Liver (tissue), 9 donors: ENCODE data around the gene HNRNPUL1. TPM values are rescaled to one million over a fixed set of nuclear protein-coding genes. Genes with fewer than 3 reads are reported as not detected.

Experiments
- DNase-seq: peaks from one replicate; pipeline ENCODE4 v3.0.0-alpha.2; 2017; ENCODE audit warnings: low spot score
- H3K27ac ChIP-seq, 2 donors: one replicate each; pipeline ENCODE4 v1.7.0; 2013; ENCODE audit warnings: inconsistent platforms in 2 of 2, low read length in 2 of 2, control low read depth in 1 of 2, low read depth in 1 of 2, mild to moderate bottlenecking in 1 of 2
- H3K27me3 ChIP-seq, 4 donors: one replicate each; pipeline versions ENCODE4 v1.6.1 to v1.7.0; 2013; ENCODE audit warnings: low read length in 3 of 4, inconsistent platforms in 1 of 4, mild to moderate bottlenecking in 1 of 4, moderate library complexity in 1 of 4; ENCODE audit not compliant: control insufficient read depth in 4 of 4, insufficient read depth in 4 of 4
- H3K36me3 ChIP-seq, 4 donors: one replicate each; pipeline versions ENCODE4 v1.6.1 to v1.7.0; 2013; ENCODE audit warnings: low read length in 3 of 4, mild to moderate bottlenecking in 3 of 4, low read depth in 1 of 4, moderate library complexity in 1 of 4; ENCODE audit not compliant: control insufficient read depth in 4 of 4, insufficient read depth in 3 of 4
- H3K4me1 ChIP-seq, 4 donors: one replicate each; pipeline versions ENCODE4 v1.6.1 to v1.7.0; 2013; ENCODE audit warnings: low read length in 3 of 4, mild to moderate bottlenecking in 3 of 4, moderate library complexity in 1 of 4; ENCODE audit not compliant: control insufficient read depth in 4 of 4, insufficient read depth in 4 of 4
- H3K4me3 ChIP-seq, 3 donors: one replicate each; pipeline versions ENCODE4 v1.6.1 to v1.7.0; 2013; ENCODE audit warnings: low read length in 3 of 3, control low read depth in 1 of 3, low read depth in 1 of 3, mild to moderate bottlenecking in 1 of 3
- H3K9ac ChIP-seq, 2 donors: one replicate each; pipeline ENCODE4 v1.7.0; 2013; ENCODE audit warnings: low read length in 2 of 2, mild to moderate bottlenecking in 2 of 2, moderate library complexity in 2 of 2, control low read depth in 1 of 2, low read depth in 1 of 2
- H3K9me3 ChIP-seq, 4 donors: one replicate each; pipeline versions ENCODE4 v1.6.1 to v1.7.0; 2013; ENCODE audit warnings: low read length in 3 of 4; ENCODE audit not compliant: control insufficient read depth in 4 of 4
- GABPA ChIP-seq, 2 donors: IDR thresholded peaks in 1 of 2; conservative IDR thresholded peaks in 1 of 2; 2 replicates each; pipeline ENCODE4 v1.6.1; 2016; ENCODE audit warnings: antibody characterized with exemption in 2 of 2, mild to moderate bottlenecking in 1 of 2, moderate library complexity in 1 of 2
- MAX ChIP-seq: IDR thresholded peaks from 2 replicates; pipeline ENCODE4 v1.6.1; 2016; ENCODE audit warnings: antibody characterized with exemption
- NR2F2 ChIP-seq: IDR thresholded peaks from 2 replicates; pipeline ENCODE4 v1.6.1; 2016; ENCODE audit warnings: antibody characterized with exemption
- RAD21 ChIP-seq, 2 donors: IDR thresholded peaks; 2 replicates each; pipeline ENCODE4 v1.6.1; 2016; ENCODE audit warnings: antibody characterized with exemption in 2 of 2, mild to moderate bottlenecking in 2 of 2
- REST ChIP-seq: IDR thresholded peaks from 2 replicates; pipeline ENCODE4 v1.6.1; 2016; ENCODE audit warnings: antibody characterized with exemption, mild to moderate bottlenecking
- SP1 ChIP-seq: IDR thresholded peaks from 2 replicates; pipeline ENCODE4 v1.6.1; 2018; ENCODE audit warnings: antibody characterized with exemption, mild to moderate bottlenecking
- TAF1 ChIP-seq: conservative IDR thresholded peaks from 2 replicates; pipeline ENCODE4 v1.6.1; 2016; ENCODE audit warnings: antibody characterized with exemption, mild to moderate bottlenecking
- WGBS: extraction: QIAGEN DNeasy Blood & Tissue Kit; methylation state at CpG from one replicate; pipeline ENCODE4 v1.1.7; 2013; 5-methylcytosine and 5-hydroxymethylcytosine counted together
- polyA plus RNA-seq, 2 donors: library from polyadenylated mRNA; stranded (reverse) in 1 of 2; unstranded in 1 of 2; fragments of 200-250 nt in 1 of 2; fragments of >200 nt in 1 of 2; fragmentation: Nextera tagmentation in 1 of 2; extraction: Ambion mirVana in 1 of 2; gene quantifications; one replicate each; pipeline versions ENCODE4 v1.2.1 to v1.2.3, GENCODE V29; 2013 to 2015
- total RNA-seq, 2 donors: library from RNA; depleted of rRNA; stranded (reverse); fragments of >200 nt; gene quantifications; one replicate each; pipeline ENCODE4 v1.2.3, GENCODE V29; 2014
- TF ChIP-seq, protein P1 (sequence below): IDR thresholded peaks from 2 replicates; pipeline ENCODE4 v1.6.1; 2016; ENCODE audit warnings: antibody characterized with exemption
- TF ChIP-seq, protein P2 (sequence below): fragments of 150-350 bp; IDR thresholded peaks from 2 replicates; pipeline ENCODE4 v1.5.1; 2017; ENCODE audit warnings: improper control_type of control experiment, low read depth, low read length; ENCODE audit not compliant: missing input control
- donor health status: healthy.
- donor health status: healthy.
- donor health status: healthy.
- donor health status: healthy.
- donor health status: healthy.

Gene HNRNPUL1
- total and polyA plus RNA-seq, 4 donors, result 34.9 to 80.2 (median 45.7) TPM

DNA sequence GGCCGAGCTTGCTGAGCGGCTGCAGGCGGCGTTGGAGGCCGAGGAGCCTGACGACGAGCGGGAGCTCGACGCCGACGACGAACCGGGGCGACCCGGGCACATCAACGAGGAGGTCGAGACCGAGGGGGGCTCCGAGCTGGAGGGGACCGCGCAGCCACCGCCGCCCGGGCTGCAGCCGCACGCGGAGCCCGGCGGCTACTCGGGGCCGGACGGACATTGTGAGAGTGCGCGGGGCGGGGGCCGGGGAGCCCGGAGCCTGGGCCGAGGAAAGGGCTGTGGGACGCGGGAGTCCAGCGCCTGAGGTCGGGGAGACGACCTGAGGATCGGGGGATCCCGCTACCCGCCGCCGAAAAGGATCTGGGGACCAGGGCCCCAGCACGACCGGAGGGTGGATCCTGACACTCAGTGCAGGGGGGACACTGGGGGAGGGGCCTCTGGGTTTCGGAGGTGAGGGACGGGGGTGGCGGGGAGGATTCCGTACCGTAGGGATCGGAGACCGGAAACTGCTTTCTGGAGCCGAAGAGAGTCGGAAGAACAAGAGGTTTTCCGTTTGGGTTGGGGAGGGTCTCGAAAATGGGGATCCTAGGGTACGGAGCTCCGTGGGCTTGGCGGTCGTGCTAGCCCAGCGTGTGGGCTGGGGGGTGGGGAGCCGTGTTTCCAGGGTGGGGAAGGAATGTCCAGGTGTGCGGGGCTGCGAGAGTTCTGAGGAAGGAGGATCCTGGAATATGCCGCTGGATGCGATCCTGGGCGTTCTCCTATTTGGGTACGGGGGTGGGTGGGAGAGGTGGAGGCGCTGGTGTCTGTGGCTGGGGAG lies 616 bp downstream of the HNRNPUL1 start (continued):
- no peak for TF ChIP-seq NR2F2

DNA sequence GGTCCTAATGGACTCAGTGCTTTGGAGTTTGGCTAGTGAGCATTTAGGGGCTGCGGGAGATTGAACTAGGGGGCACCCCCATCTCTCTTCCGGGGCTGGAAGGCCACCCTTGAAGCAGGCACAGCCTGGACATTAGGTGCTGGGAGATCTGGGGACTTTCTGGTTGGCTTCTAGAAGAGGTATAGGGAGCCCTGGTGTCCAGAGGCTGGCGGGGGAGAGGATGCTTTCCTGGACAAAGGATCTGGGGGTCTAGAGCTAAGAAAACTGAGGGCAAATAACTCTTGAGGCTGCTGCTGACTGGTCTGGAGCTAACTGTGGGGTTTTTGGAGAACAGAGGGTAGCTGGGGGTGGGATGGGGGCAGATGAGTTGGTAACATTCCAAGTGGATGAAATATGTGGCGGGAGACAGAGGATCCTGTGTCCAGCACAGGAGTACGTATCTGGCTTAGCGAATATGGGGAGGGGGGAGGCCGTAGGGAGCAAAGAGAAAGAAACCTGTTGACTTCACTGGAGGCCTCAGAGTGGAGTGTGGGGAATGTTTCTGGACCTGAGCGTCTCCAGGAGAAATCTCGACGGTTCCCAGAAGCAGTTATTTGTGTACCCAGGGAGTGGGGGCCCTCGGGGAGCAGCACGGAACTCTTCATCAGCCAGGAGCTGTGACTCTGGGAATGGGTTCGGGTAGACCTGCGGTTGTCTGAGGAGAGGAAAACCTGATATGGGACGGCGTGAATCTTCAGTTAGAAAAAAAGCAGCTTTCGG lies 1.4 kb downstream of the HNRNPUL1 start:
- WGBS, result 3% methylated on average over 17 of the region's 17 CpGs

DNA sequence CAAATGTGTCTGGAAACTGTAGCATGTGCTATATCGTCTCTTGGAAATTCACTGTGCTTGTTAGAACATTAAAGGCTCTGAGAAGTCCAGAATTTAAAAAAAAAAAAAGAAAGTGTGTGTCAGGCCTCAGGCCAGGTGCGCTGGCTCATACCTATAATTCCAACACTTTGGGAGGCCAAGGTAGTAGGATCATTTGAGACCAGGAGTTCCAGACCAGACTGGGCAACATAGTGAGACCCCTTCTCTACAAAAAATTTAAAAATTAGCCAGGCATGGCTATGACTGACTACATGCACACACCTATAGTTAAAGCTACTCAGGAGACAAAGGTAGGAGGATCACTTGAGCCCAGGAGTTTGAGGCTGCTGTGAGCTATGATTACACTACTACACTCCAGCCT lies 4.9 kb downstream of the HNRNPUL1 start:
- TF ChIP-seq MAX (no peak), NR2F2 (no peak), REST (no peak), TAF1 (no peak)
- WGBS, result 96% methylated on average over 2 of the region's 2 CpGs

More for the DNA sequence above, 1.4 kb downstream of the HNRNPUL1 start:
- TF ChIP-seq NR2F2, result peak; percentile 32
- TF ChIP-seq RAD21 (IDR thresholded peaks at IDR 0.05), result no peak
- TF ChIP-seq SP1, result no peak
- TF ChIP-seq, protein P1, sequence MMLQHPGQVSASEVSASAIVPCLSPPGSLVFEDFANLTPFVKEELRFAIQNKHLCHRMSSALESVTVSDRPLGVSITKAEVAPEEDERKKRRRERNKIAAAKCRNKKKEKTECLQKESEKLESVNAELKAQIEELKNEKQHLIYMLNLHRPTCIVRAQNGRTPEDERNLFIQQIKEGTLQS, result no peak
- Histone ChIP-seq H3K27ac (peak overlapping the region; percentile 97 to 100), H3K9me3 (no peaks in the 10 kb centered on the region), H3K4me1 (peaks cover 4 to 29% (median 14%) of the 10 kb centered on the region in 4 donors), H3K36me3 (peaks cover 6 to 19% (median 16%) of the 10 kb centered on the region in 4 donors), H3K9ac (peak overlapping the region; percentile 77 to 93), H3K27me3 (no peaks in the 10 kb centered on the region), H3K4me3 (peak overlapping the region; percentile 68 to 93 (median 84))
- DNase-seq, result peak; percentile 45

DNA sequence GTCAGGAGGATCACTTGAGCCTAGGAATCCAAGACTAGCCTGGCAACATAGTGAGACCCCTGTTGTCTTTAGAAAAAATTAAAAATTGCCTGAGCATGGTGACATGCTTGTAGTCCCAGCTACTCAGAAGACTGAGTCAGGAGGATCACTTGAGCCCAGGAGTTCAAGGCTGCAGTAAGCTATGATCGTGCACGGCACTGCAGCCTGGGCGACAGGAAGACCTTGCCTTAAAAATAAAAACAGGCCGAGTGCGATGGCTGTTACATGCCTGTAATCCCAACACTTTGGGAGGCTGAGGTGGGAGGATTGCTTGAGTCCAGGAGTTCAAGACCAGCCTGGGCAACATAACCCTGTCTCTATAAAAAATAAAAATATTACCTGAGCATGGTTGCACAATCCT lies 5.4 kb downstream of the HNRNPUL1 start:
- Histone ChIP-seq H3K27me3 (no peaks in the 10 kb centered on the region), H3K9ac (no peak overlapping the region), H3K36me3 (peaks cover 24 to 59% (median 55%) of the 10 kb centered on the region in 4 donors), H3K4me3 (no peak overlapping the region), H3K27ac (no peak overlapping the region), H3K9me3 (no peaks in the 10 kb centered on the region), H3K4me1 (peaks cover 0 to 21% (median 10%) of the 10 kb centered on the region in 4 donors)
- DNase-seq, result no peak
- WGBS, result 97% methylated on average over 5 of the region's 5 CpGs
- TF ChIP-seq, protein P2, sequence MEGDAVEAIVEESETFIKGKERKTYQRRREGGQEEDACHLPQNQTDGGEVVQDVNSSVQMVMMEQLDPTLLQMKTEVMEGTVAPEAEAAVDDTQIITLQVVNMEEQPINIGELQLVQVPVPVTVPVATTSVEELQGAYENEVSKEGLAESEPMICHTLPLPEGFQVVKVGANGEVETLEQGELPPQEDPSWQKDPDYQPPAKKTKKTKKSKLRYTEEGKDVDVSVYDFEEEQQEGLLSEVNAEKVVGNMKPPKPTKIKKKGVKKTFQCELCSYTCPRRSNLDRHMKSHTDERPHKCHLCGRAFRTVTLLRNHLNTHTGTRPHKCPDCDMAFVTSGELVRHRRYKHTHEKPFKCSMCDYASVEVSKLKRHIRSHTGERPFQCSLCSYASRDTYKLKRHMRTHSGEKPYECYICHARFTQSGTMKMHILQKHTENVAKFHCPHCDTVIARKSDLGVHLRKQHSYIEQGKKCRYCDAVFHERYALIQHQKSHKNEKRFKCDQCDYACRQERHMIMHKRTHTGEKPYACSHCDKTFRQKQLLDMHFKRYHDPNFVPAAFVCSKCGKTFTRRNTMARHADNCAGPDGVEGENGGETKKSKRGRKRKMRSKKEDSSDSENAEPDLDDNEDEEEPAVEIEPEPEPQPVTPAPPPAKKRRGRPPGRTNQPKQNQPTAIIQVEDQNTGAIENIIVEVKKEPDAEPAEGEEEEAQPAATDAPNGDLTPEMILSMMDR, result no peak
- TF ChIP-seq REST (no peak), GABPA (IDR thresholded peaks at IDR 0.05 in 1 of 2, conservative IDR thresholded peaks at IDR 0.05 in 1 of 2) (no peak)

More for the DNA sequence above, 4.9 kb downstream of the HNRNPUL1 start:
- Histone ChIP-seq H3K27me3 (no peaks in the 10 kb centered on the region), H3K9me3 (no peaks in the 10 kb centered on the region), H3K4me3 (no peak overlapping the region), H3K9ac (no peak overlapping the region), H3K36me3 (peaks cover 24 to 54% (median 50%) of the 10 kb centered on the region in 4 donors), H3K27ac (no peak overlapping the region), H3K4me1 (peaks cover 0 to 21% (median 10%) of the 10 kb centered on the region in 4 donors)
- DNase-seq, result no peak
